Erythroblast (primary cell): ENCODE results near the gene PLEKHA4.
"Not testable (repeated sequence)": the region's sequence is repeated elsewhere in the genome, so short reads cannot be mapped to it uniquely, and the experiment has no call there.

Experiments used
- GATA1 ChIP-seq: IDR thresholded peaks from 2 replicates; pipeline ENCODE4 v1.6.1; 2011; ENCODE audit warnings: low read depth, mild to moderate bottlenecking, control low read depth, low read length, moderate library complexity
- POLR2A ChIP-seq: IDR thresholded peaks from 2 replicates; pipeline ENCODE4 v1.6.1; 2011; ENCODE audit warnings: mild to moderate bottlenecking, low read length

- not testable (repeated sequence) for TF ChIP-seq POLR2A, GATA1
Measured at GRCh38 chr19:48879696-48880095, 11.3 kb upstream of the PLEKHA4 start.
